Measurements from ENCODE around the gene ALK.

The ALK gene

DNA sequence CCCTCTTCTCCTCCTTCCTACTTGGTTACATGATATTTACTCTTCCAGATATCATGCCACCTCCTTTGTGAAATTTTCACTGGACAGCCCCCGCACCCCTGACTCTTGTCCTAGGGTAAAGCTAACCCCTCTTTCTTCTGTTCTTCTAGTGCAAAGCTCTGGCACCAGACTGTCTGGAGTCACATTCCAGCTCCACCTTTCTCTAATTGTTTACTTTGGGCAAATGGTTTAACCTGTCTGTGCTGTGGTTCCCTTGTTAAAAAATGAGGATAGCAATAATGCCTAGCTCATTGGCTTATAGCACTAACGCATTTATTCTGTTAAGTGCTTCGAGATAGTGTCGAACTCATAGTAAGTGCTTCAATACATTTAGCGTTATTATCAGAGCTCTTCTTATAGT, 306.2 kb downstream of the ALK start:
- no peak overlapping the region for H3K4me3 ChIP-seq (ENCODE audit: low read length)
- H3K4me1 ChIP-seq (ENCODE audit: control insufficient read depth, low read depth, low read length): peaks cover 10% of the 10 kb centered on the region
- H3K9ac ChIP-seq (ENCODE audit: low read length): no peak overlapping the region
- no peaks in the 10 kb centered on the region for H3K27me3 ChIP-seq (ENCODE audit: control insufficient read depth, insufficient read depth, low read length)
- H3K36me3 ChIP-seq (ENCODE audit: control insufficient read depth, low read depth, low read length): no peaks in the 10 kb centered on the region
- H3K27ac ChIP-seq (ENCODE audit: low read length): no peak overlapping the region
- no peaks in the 10 kb centered on the region for H3K9me3 ChIP-seq (ENCODE audit: control insufficient read depth, low read depth, low read length)

DNA sequence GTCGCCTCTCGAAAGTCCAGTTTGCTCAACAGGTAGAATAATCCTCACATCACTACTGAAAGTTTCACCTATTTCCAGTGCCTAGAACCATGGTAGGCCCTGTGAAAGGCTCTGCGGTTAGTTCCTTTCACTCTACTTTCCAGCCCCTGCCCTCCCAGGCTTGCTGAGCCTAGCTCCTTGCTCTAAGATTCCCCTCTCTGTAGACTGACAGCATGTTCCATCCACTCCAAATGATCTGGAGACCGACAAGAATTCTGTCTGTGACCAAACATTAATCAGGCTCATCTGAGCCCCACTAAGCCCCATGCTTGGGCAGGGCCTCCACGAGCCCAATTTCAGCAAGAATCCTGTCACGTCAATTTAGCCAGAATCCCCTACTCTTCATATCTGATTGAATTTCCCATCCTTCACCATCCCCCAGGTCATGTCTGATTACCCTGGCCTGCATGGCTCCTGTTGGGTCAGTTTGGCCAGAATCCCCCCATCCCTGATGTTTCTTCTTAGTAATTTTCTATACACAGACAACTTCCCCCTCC, 307.0 kb downstream of the ALK start:
- Histone ChIP-seq H3K9ac (ENCODE audit: low read length) (no peak overlapping the region), H3K27ac (ENCODE audit: low read length) (no peak overlapping the region), H3K4me3 (ENCODE audit: low read length) (no peak overlapping the region), H3K9me3 (ENCODE audit: control insufficient read depth, low read depth, low read length) (no peaks in the 10 kb centered on the region), H3K4me1 (ENCODE audit: control insufficient read depth, low read depth, low read length) (peaks cover 10% of the 10 kb centered on the region), H3K27me3 (ENCODE audit: control insufficient read depth, insufficient read depth, low read length) (no peaks in the 10 kb centered on the region), H3K36me3 (ENCODE audit: control insufficient read depth, low read depth, low read length) (no peaks in the 10 kb centered on the region)

DNA sequence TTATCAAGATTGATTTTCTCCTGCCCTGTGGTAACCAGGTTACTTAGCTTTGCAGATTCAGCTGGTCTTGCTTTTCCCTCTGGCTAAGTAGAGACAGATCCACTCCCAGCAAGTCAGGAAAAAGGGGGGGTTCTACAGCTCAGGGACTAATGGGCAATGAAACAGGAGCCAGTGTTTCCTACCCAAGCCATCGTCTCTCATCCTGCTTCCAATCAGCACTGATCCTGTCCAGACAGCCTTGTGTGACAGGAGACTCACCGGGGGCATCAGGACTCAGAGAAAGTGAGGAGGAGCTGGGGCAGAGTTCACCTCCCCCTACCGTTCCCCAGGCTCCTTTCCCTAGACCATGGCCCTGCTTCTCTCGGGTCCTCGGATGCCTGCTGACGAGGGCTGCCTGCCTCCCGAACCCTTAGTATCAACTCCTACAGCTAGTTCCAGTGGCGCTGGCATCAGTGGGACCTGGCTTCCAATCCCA, 307.6 kb downstream of the ALK start:
- Histone ChIP-seq H3K9ac (ENCODE audit: low read length) (no peak overlapping the region), H3K36me3 (ENCODE audit: control insufficient read depth, low read depth, low read length) (no peaks in the 10 kb centered on the region), H3K27me3 (ENCODE audit: control insufficient read depth, insufficient read depth, low read length) (no peaks in the 10 kb centered on the region), H3K9me3 (ENCODE audit: control insufficient read depth, low read depth, low read length) (no peaks in the 10 kb centered on the region), H3K27ac (ENCODE audit: low read length) (no peak overlapping the region), H3K4me3 (ENCODE audit: low read length) (no peak overlapping the region), H3K4me1 (ENCODE audit: control insufficient read depth, low read depth, low read length) (peaks cover 10% of the 10 kb centered on the region)

DNA sequence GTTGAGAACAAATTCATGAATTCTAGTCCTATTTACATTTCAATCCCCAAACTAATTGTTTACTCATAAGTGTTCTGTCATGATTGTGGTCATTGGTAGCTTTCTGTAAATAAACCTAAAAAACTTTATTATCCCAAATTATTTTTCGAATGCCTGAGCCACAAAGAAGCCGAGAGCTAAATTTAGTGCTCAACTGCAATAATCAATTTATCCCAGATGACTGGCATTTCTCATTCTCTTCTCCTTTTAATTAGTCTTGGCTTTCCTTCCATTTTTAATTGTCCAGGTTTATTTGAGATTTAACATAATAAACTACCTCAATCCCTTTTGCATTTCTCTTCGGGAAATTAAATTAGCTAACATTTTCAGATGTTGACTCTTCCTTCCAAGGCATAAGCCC, 308.3 kb downstream of the ALK start:
- Histone ChIP-seq H3K36me3 (ENCODE audit: control insufficient read depth, low read depth, low read length) (no peaks in the 10 kb centered on the region), H3K27ac (ENCODE audit: low read length) (no peak overlapping the region), H3K4me1 (ENCODE audit: control insufficient read depth, low read depth, low read length) (peaks cover 10% of the 10 kb centered on the region), H3K4me3 (ENCODE audit: low read length) (no peak overlapping the region), H3K27me3 (ENCODE audit: control insufficient read depth, insufficient read depth, low read length) (no peaks in the 10 kb centered on the region), H3K9me3 (ENCODE audit: control insufficient read depth, low read depth, low read length) (no peaks in the 10 kb centered on the region), H3K9ac (ENCODE audit: low read length) (no peak overlapping the region)

DNA sequence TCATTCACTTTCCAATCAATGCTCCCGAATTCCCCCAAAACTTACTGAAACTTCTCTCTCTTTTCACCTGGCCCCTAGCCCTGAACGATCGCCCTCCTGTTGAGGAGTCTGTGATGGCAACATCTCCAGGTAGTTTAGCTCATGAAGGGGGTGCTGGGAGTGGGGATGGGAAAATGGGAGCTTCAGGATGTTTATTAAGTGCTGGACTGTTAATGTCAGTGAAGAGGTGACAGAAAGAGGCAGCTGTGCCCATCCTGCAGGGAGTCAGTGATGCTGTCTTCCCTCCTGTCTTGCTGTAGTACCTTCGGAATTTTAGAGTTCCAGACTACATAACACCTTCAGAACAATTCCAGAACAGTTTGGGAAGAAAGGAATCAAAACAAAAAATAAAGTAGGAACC, 308.8 kb downstream of the ALK start:
- H3K9ac ChIP-seq (ENCODE audit: low read length): no peak overlapping the region
- H3K27ac ChIP-seq (ENCODE audit: low read length): no peak overlapping the region
- H3K9me3 ChIP-seq (ENCODE audit: control insufficient read depth, low read depth, low read length): no peaks in the 10 kb centered on the region
- H3K36me3 ChIP-seq (ENCODE audit: control insufficient read depth, low read depth, low read length): no peaks in the 10 kb centered on the region
- H3K27me3 ChIP-seq (ENCODE audit: control insufficient read depth, insufficient read depth, low read length): no peaks in the 10 kb centered on the region
- H3K4me1 ChIP-seq (ENCODE audit: control insufficient read depth, low read depth, low read length): peaks cover 10% of the 10 kb centered on the region
- no peak overlapping the region for H3K4me3 ChIP-seq (ENCODE audit: low read length)

DNA sequence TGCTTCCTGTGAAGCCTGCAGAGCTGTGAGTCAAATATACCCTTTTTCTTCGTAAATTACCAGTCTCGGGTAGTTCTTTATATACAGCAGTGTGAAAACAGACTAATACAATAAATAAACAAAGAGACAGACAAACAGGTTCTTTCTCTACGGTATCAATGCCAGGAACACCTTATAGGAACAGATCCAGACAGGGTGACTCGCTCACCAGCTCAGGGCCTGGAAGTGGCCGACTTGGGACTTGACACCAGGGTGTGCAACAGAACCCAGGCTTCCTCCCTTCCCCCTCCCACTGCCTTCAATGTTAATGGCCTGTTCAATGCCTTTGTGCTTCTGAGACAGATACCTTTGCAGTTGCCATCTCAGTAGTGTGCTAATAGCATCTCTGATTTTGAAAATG, 309.5 kb downstream of the ALK start:
- peaks cover 10% of the 10 kb centered on the region for H3K4me1 ChIP-seq (ENCODE audit: control insufficient read depth, low read depth, low read length)

DNA sequence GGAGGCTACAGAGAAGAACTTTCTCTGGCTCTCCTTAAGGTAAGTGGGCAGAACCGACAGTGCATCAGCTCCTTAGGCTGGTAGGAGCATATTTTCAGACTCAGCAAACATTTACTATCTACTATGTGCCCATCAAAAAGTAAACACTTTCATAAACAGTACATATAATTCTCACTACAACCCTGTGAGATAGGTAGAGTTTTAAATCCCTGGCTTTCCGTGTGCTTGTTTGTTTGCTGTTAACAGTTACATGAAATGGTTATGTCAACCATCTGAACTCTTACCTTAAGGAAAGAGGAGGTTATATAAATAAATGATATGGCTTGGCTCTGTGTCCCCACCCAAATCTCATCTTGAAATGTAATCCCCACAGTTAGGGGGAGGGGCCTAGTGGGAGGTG, 310.1 kb downstream of the ALK start:
- peaks cover 10% of the 10 kb centered on the region for H3K4me1 ChIP-seq (ENCODE audit: control insufficient read depth, low read depth, low read length)
- no peaks in the 10 kb centered on the region for H3K9me3 ChIP-seq (ENCODE audit: control insufficient read depth, low read depth, low read length)
- no peak overlapping the region for H3K4me3 ChIP-seq (ENCODE audit: low read length)
- H3K27me3 ChIP-seq (ENCODE audit: control insufficient read depth, insufficient read depth, low read length): no peaks in the 10 kb centered on the region
- H3K36me3 ChIP-seq (ENCODE audit: control insufficient read depth, low read depth, low read length): no peaks in the 10 kb centered on the region
- H3K27ac ChIP-seq (ENCODE audit: low read length): no peak overlapping the region
- H3K9ac ChIP-seq (ENCODE audit: low read length): no peak overlapping the region

More for the DNA sequence above, 309.5 kb downstream of the ALK start:
- no peak overlapping the region for H3K4me3 ChIP-seq (ENCODE audit: low read length)
- no peaks in the 10 kb centered on the region for H3K36me3 ChIP-seq (ENCODE audit: control insufficient read depth, low read depth, low read length)
- no peak overlapping the region for H3K27ac ChIP-seq (ENCODE audit: low read length)
- no peak overlapping the region for H3K9ac ChIP-seq (ENCODE audit: low read length)
- no peaks in the 10 kb centered on the region for H3K27me3 ChIP-seq (ENCODE audit: control insufficient read depth, insufficient read depth, low read length)
- H3K9me3 ChIP-seq (ENCODE audit: control insufficient read depth, low read depth, low read length): no peaks in the 10 kb centered on the region

DNA sequence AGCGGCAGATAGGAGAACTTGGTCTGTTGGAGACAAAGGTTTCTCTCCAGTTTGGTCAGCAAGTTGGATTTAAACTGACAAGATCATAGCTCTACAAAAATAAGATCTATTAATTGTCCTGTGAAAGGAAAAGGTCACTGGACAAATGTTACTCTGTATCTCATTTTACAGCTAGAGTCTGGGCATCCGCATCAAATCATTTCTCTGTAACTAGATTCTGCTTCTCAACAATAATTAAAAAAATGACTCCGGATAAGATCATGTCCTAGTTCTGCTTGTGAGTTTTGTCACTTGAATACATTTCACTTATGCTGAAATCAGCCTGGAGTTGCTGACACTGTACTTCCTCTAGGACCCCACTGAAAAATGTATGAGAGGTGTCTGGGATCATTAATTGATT, 310.8 kb downstream of the ALK start:
- H3K9me3 ChIP-seq (ENCODE audit: control insufficient read depth, low read depth, low read length): no peaks in the 10 kb centered on the region
- H3K9ac ChIP-seq (ENCODE audit: low read length): no peak overlapping the region
- H3K27me3 ChIP-seq (ENCODE audit: control insufficient read depth, insufficient read depth, low read length): no peaks in the 10 kb centered on the region
- H3K4me1 ChIP-seq (ENCODE audit: control insufficient read depth, low read depth, low read length): peaks cover 10% of the 10 kb centered on the region
- H3K27ac ChIP-seq (ENCODE audit: low read length): no peak overlapping the region
- H3K36me3 ChIP-seq (ENCODE audit: control insufficient read depth, low read depth, low read length): no peaks in the 10 kb centered on the region
- no peak overlapping the region for H3K4me3 ChIP-seq (ENCODE audit: low read length)

DNA sequence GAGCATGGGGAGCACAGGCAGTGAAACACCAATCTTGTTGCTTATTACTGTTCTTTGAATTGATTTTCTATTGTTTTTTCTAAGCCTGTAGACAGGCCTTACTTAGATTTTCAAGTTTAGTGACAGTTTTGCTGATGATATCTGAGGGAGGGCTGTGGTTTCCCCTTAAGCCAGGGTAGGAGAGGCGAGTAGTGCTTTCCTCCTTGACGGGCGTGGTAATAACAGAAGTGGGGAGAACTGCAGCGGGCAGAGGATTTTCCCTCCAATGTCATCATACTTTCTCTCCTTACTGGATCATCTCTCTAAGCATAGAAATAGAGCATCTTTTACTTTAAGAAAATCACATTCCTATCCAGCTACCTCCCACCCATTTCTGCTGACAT, 314.4 kb downstream of the ALK start:
- Histone ChIP-seq H3K27ac (ENCODE audit: low read length) (no peak overlapping the region), H3K4me1 (ENCODE audit: control insufficient read depth, low read depth, low read length) (peaks cover 26% of the 10 kb centered on the region), H3K4me3 (ENCODE audit: low read length) (no peak overlapping the region), H3K36me3 (ENCODE audit: control insufficient read depth, low read depth, low read length) (no peaks in the 10 kb centered on the region), H3K27me3 (ENCODE audit: control insufficient read depth, insufficient read depth, low read length) (no peaks in the 10 kb centered on the region), H3K9me3 (ENCODE audit: control insufficient read depth, low read depth, low read length) (no peaks in the 10 kb centered on the region), H3K9ac (ENCODE audit: low read length) (no peak overlapping the region)

DNA sequence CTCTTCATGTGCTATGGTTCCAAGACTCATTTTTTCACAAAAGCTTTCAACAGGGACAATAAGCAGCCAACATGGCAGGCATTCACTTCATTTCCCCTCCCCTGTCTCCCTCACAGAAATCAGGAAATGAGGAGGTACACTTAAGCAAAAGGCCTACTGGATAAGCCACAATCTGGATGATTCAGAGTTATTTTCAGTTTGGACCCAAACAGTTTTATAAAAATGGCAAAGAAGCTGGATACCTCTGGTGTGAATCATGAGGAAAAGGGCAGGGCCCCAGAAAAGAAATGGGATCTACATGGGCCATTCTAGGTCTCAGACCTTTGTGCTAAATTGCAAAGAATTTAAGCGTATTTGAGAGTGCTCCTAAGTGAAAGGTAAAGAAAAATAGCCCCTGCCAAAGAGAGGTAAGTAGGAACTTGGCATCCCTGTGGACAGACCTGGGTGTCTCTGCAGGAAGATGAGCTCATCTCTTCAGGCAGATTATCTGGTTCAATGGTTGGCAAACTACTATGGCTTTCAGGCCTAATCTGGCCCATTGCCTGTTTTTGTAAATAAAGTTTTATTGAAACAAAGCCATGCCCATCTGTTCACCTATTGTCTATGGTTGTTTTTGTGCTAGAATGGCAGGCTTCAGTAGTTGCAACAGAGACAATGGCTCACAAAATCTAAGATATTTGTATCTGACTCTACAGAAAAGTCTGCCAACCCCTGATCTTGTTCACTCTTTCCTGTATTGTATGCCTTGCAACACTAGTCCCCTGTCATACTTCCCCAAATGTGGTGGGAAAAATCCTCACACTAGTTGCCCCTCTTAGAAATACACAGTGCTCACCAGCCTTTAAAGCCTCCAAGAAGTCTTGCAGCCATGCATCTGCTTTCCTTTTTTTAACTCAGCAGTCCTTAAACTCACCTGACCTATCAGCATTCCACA, 315.0 kb downstream of the ALK start:
- Histone ChIP-seq H3K27ac (ENCODE audit: low read length) (no peak overlapping the region), H3K9ac (ENCODE audit: low read length) (no peak overlapping the region), H3K36me3 (ENCODE audit: control insufficient read depth, low read depth, low read length) (no peaks in the 10 kb centered on the region), H3K9me3 (ENCODE audit: control insufficient read depth, low read depth, low read length) (no peaks in the 10 kb centered on the region), H3K4me1 (ENCODE audit: control insufficient read depth, low read depth, low read length) (peaks cover 22% of the 10 kb centered on the region), H3K27me3 (ENCODE audit: control insufficient read depth, insufficient read depth, low read length) (no peaks in the 10 kb centered on the region), H3K4me3 (ENCODE audit: low read length) (no peak overlapping the region)

DNA sequence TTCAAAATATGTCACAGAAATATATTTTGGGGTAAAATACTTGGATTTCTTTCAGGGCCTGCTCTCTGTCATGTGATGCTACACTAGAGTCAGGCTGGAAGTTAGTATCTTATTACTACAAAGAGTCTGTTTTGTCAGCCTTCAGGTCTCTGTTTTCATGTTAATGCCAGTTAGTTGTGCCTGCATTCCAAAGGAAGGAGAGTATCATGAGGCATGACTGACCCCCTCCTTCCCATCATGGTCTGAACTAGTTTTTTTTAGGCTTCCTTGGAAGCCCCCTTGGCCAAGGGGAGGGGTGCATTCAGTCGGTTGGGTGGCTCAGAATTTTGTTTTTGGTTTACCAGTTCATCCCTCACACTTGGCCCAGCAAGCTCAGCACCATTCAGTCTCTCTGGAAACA, 318.0 kb downstream of the ALK start:
- H3K9ac ChIP-seq (ENCODE audit: low read length): no peak overlapping the region
- H3K27ac ChIP-seq (ENCODE audit: low read length): peak overlapping the region; percentile 64
- H3K4me1 ChIP-seq (ENCODE audit: control insufficient read depth, low read depth, low read length): peaks cover 22% of the 10 kb centered on the region
- H3K27me3 ChIP-seq (ENCODE audit: control insufficient read depth, insufficient read depth, low read length): no peaks in the 10 kb centered on the region
- peak overlapping the region; percentile 8 for H3K4me3 ChIP-seq (ENCODE audit: low read length)
- H3K9me3 ChIP-seq (ENCODE audit: control insufficient read depth, low read depth, low read length): no peaks in the 10 kb centered on the region
- no peaks in the 10 kb centered on the region for H3K36me3 ChIP-seq (ENCODE audit: control insufficient read depth, low read depth, low read length)

DNA sequence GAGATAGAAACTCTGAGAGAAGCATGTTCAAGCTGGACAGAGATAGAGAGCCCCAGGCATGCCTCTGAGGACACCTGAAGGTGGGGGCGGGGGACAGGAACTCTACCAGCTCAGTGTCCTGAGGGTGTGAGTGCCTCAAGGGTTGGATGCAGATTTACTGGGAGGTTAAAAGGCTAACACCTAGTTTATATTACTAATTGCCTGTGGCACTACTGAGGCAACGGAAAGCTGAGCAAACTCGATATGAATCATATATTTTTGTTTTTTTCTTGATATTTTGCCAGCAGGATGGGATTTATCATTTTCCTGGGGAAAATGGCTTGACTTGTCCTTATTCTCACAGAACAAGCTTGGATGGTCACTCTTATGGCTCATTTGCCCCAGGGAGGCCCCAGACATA, 319.5 kb downstream of the ALK start:
- no peaks in the 10 kb centered on the region for H3K36me3 ChIP-seq (ENCODE audit: control insufficient read depth, low read depth, low read length)
- H3K4me3 ChIP-seq (ENCODE audit: low read length): no peak overlapping the region
- H3K9ac ChIP-seq (ENCODE audit: low read length): no peak overlapping the region
- H3K4me1 ChIP-seq (ENCODE audit: control insufficient read depth, low read depth, low read length): peaks cover 22% of the 10 kb centered on the region
- H3K27me3 ChIP-seq (ENCODE audit: control insufficient read depth, insufficient read depth, low read length): no peaks in the 10 kb centered on the region
- no peak overlapping the region for H3K27ac ChIP-seq (ENCODE audit: low read length)
- no peaks in the 10 kb centered on the region for H3K9me3 ChIP-seq (ENCODE audit: control insufficient read depth, low read depth, low read length)

Data from iPS-18a (cell line).